A549 (cell line): ENCODE measurements around the gene CDC42BPB.

ENCODE experiments used
- CEBPB ChIP-seq, 2 experiments: fragments of >200 bp in 1 of 2; sonication (Bioruptor Twin) in 1 of 2; formaldehyde crosslinking in 1 of 2; IDR thresholded peaks; 2 replicates each; pipeline ENCODE4 v1.6.1; 2012 to 2016
- CHD4 ChIP-seq: fragments of 200-600 bp; sonication (generic); IDR thresholded peaks from 2 replicates; pipeline ENCODE4 v1.6.1; 2016; ENCODE audit warnings: antibody characterized with exemption, mild to moderate bottlenecking, borderline replicate concordance
- POLR2A ChIP-seq: IDR thresholded peaks from 2 replicates; pipeline ENCODE4 v1.6.1; 2012; ENCODE audit warnings: mild to moderate bottlenecking, low read length
- RAD21 ChIP-seq, 2 experiments: fragments of >200 bp in 1 of 2; sonication (Bioruptor Twin) in 1 of 2; formaldehyde crosslinking in 1 of 2; IDR thresholded peaks in 1 of 2; conservative IDR thresholded peaks in 1 of 2; 2 replicates in 1 of 2; 3 replicates in 1 of 2; pipeline ENCODE4 v1.6.1; 2012 to 2018; ENCODE audit warnings: inconsistent platforms in 1 of 2
- USF2 ChIP-seq: fragments of 450-650 bp; IDR thresholded peaks from 2 replicates; pipeline ENCODE4 v1.6.1; 2014; ENCODE audit warnings: antibody characterized with exemption
- TF ChIP-seq, protein P1 (sequence below): fragments of >200 bp; sonication (Bioruptor Twin); formaldehyde crosslinking; IDR thresholded peaks from 3 replicates; pipeline ENCODE4 v1.5.1; 2016

DNA sequence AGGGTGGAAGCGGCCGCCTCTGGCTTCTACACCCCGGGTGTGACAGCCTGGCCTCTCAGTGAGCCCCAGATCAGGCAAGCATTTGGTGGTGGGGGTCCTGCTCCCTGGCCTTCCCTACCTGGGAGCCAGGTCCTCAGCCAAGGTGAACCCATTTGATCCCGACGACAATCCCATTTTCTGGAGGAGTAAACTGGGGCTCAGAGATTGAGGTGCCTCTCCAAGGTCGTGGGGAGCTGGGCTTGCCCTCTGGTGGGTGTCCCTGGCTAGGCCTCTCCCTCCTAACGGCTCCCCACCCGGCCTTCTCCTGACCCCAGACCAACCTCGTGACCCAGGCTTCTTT is 34.5 kb upstream of the CDC42BPB start:
- TF ChIP-seq CEBPB (IDR thresholded peaks at IDR 0.05) (no peak), USF2 (no peak), POLR2A (no peak), CHD4 (0 out of 2 replicates have a peak, but pooled peaks have one; percentile 48), RAD21 (conservative IDR thresholded peaks at IDR 0.05 in 1 of 2, IDR thresholded peaks at IDR 0.05 in 1 of 2) (0 out of 5 replicates have a peak, but pooled peaks of 1 of the 2 experiments have one; percentile 8)
- TF ChIP-seq, protein P1, sequence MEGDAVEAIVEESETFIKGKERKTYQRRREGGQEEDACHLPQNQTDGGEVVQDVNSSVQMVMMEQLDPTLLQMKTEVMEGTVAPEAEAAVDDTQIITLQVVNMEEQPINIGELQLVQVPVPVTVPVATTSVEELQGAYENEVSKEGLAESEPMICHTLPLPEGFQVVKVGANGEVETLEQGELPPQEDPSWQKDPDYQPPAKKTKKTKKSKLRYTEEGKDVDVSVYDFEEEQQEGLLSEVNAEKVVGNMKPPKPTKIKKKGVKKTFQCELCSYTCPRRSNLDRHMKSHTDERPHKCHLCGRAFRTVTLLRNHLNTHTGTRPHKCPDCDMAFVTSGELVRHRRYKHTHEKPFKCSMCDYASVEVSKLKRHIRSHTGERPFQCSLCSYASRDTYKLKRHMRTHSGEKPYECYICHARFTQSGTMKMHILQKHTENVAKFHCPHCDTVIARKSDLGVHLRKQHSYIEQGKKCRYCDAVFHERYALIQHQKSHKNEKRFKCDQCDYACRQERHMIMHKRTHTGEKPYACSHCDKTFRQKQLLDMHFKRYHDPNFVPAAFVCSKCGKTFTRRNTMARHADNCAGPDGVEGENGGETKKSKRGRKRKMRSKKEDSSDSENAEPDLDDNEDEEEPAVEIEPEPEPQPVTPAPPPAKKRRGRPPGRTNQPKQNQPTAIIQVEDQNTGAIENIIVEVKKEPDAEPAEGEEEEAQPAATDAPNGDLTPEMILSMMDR: no peak; the same call in 2 of the 3 replicates
